ENCODE data around the gene MICB.

- TF ChIP-seq POLR2AphosphoS5 (IDR thresholded peaks at IDR 0.05; ENCODE audit: borderline replicate concordance, low read depth, low read length) (no peak), EZH2 (IDR thresholded peaks at IDR 0.05) (no peak), FOXP2 (optimal IDR thresholded peaks at IDR 0.05; ENCODE audit: control extremely low read depth, extremely low read length, insufficient read depth) (no peak)
Measured at GRCh38 chr6:31489086-31489485, 8.9 kb upstream of the MICB start.
